Uterus (tissue), 4 donors: ENCODE measurements around the gene SETBP1. TPM values are rescaled to one million over a fixed set of nuclear protein-coding genes. Genes with fewer than 3 reads are reported as not detected.

Source experiments
- DNase-seq, 2 donors: peaks; one replicate each; pipeline ENCODE4 v3.0.0-alpha.2; 2019 to 2020
- H3K27ac ChIP-seq, 2 donors: fragments of 200-600 bp; sonication (generic); 1 replicate in 1 of 2; 2 replicates in 1 of 2; pipeline ENCODE4 v1.5.1; 2016 to 2018
- H3K27me3 ChIP-seq, 2 donors: fragments of 200-600 bp; sonication (generic); one replicate each; pipeline ENCODE4 v1.5.1; 2018 to 2019; ENCODE audit warnings: control low read depth in 1 of 2
- H3K36me3 ChIP-seq, 2 donors: fragments of 200-600 bp; sonication (generic); one replicate each; pipeline ENCODE4 v1.5.1; 2019; ENCODE audit warnings: control low read depth in 1 of 2
- H3K4me1 ChIP-seq, 2 donors: fragments of 200-600 bp; sonication (generic); one replicate each; pipeline ENCODE4 v1.5.1; 2018 to 2019; ENCODE audit warnings: control low read depth in 1 of 2
- H3K4me3 ChIP-seq, 2 donors: fragments of 200-600 bp; sonication (generic); 1 replicate in 1 of 2; 2 replicates in 1 of 2; pipeline ENCODE4 v1.5.1; 2018 to 2019; ENCODE audit warnings: mild to moderate bottlenecking in 1 of 2
- H3K9me3 ChIP-seq, 2 donors: fragments of 200-600 bp; sonication (generic); one replicate each; pipeline ENCODE4 v1.5.1; 2019; ENCODE audit warnings: control low read depth in 1 of 2
- POLR2A ChIP-seq, 2 donors: fragments of 450-650 bp; IDR thresholded peaks; one replicate each; pipeline ENCODE4 v1.6.1; 2016; ENCODE audit warnings: antibody characterized with exemption in 2 of 2, mild to moderate bottlenecking in 1 of 2, moderate library complexity in 1 of 2
- intact Hi-C: fragments of 100-400 bp; cut with DNase I; formaldehyde crosslinking; loops from one replicate; pipeline ENCODE4 v1.15.1; 2023; ENCODE audit warnings: low total_unique reads
- total RNA-seq, 4 donors: library from RNA; depleted of rRNA in 3 of 4; stranded (reverse); fragments of >200 nt in 3 of 4; gene quantifications; one replicate each; pipeline versions ENCODE4 v1.1.0 to v1.2.4, GENCODE V29; 2014 to 2023
- TF ChIP-seq, protein P1 (sequence below), 4 experiments: fragments of 200-600 bp in 2 of 4; fragments of 450-650 bp in 2 of 4; sonication (generic) in 2 of 4; IDR thresholded peaks; one replicate each; pipeline ENCODE4 v1.5.1; 2016 to 2019; ENCODE audit warnings: antibody characterized with exemption in 4 of 4, mild to moderate bottlenecking in 2 of 4, moderate library complexity in 1 of 4
- donor health status: DM: yes; HTN: yes; CAD: no.

The SETBP1 gene
- total RNA-seq, 4 donors from 2014 or later = 16.8 to 74.0 (median 36.9) TPM

DNA sequence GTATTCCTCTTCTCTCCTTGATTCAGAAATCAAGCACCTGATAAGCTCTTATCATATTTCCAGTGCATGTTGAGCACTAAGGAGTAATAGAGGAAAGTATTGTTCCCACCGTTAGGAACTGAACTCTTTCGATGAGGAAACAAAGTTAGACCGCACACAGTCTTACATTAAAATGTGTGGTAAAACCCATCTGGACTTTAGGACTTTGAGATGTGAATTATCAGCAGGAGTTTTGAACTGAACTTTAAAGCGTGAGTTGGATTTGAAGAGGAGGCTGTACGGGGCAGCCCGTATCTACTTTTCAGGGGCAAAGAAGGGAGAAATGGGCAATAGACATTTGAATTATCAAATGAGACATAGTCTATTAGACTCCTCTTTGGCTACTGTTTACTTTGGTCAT is 134.4 kb downstream of the SETBP1 start:
- Histone ChIP-seq H3K27me3 (no peaks in the 10 kb centered on the region), H3K4me1 (peaks cover 4 to 9% of the 10 kb centered on the region in 2 donors), H3K9me3 (no peaks in the 10 kb centered on the region), H3K36me3 (no peaks in the 10 kb centered on the region), H3K4me3 (no peak overlapping the region), H3K27ac (no peak overlapping the region)
- no peak for DNase-seq
- intact Hi-C loops = no loop called here
- TF ChIP-seq POLR2A (IDR thresholded peaks at IDR 0.05) = no peak
- TF ChIP-seq, protein P1, sequence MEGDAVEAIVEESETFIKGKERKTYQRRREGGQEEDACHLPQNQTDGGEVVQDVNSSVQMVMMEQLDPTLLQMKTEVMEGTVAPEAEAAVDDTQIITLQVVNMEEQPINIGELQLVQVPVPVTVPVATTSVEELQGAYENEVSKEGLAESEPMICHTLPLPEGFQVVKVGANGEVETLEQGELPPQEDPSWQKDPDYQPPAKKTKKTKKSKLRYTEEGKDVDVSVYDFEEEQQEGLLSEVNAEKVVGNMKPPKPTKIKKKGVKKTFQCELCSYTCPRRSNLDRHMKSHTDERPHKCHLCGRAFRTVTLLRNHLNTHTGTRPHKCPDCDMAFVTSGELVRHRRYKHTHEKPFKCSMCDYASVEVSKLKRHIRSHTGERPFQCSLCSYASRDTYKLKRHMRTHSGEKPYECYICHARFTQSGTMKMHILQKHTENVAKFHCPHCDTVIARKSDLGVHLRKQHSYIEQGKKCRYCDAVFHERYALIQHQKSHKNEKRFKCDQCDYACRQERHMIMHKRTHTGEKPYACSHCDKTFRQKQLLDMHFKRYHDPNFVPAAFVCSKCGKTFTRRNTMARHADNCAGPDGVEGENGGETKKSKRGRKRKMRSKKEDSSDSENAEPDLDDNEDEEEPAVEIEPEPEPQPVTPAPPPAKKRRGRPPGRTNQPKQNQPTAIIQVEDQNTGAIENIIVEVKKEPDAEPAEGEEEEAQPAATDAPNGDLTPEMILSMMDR (IDR thresholded peaks at IDR 0.05) = no peak

DNA sequence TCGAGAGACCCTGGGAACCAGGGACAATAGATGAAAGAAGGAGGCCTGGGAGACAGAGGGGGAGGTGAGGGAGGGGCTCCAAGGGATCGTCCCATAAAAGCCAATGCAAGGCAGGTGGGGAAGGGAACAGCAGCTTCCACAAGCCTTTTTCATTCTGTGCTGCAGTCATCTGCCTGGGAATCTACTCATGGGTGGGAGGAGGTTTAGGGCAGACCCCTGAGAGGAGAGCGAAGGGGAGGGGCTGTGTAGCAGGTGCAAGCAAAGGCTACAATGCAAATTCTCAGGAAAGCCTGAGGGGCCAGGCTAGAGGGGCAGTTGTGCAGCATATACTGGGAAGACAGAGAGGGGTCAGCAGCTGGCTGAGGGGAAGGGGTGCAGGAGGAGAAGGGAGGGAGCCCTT is 135.4 kb downstream of the SETBP1 start:
- Histone ChIP-seq H3K27ac (peak overlapping the region; percentile 5 to 65), H3K4me1 (peaks cover 4 to 9% of the 10 kb centered on the region in 2 donors), H3K9me3 (no peaks in the 10 kb centered on the region), H3K36me3 (no peaks in the 10 kb centered on the region), H3K4me3 (no peak overlapping the region), H3K27me3 (no peaks in the 10 kb centered on the region)
- no peak for TF ChIP-seq POLR2A (IDR thresholded peaks at IDR 0.05)
- TF ChIP-seq, protein P1 (IDR thresholded peaks at IDR 0.05) = no peak
- DNase-seq = no peak
- intact Hi-C loops = no loop called here

DNA sequence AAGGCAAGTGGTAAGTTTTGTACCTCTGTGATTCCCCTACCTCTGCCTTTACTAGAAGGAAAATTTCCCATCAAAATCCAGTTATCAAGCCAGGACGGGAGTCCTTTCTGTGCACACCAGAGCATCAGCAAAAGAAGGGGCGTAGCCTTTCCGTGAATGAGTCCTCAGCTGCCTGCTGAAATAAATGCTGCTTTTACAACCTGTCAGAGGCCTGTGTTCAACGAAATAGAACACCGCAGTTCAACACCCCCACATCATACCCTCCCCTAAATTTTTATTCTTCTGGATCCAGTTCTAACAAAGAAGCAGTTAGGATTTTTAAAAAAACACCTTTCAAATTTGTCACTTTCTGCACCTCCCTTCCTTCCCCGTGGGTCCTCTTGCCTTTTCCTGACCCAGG is 135.8 kb downstream of the SETBP1 start:
- no peaks in the 10 kb centered on the region for H3K9me3 ChIP-seq
- H3K27ac ChIP-seq = peak overlapping the region; percentile 65 to 72
- DNase-seq = no peak
- H3K27me3 ChIP-seq = no peaks in the 10 kb centered on the region
- no peak overlapping the region for H3K4me3 ChIP-seq
- H3K4me1 ChIP-seq = peaks cover 4 to 9% of the 10 kb centered on the region in 2 donors
- no peaks in the 10 kb centered on the region for H3K36me3 ChIP-seq
- intact Hi-C loops = no loop called here
- TF ChIP-seq POLR2A (IDR thresholded peaks at IDR 0.05) = no peak
- TF ChIP-seq, protein P1 (IDR thresholded peaks at IDR 0.05) = no peak

DNA sequence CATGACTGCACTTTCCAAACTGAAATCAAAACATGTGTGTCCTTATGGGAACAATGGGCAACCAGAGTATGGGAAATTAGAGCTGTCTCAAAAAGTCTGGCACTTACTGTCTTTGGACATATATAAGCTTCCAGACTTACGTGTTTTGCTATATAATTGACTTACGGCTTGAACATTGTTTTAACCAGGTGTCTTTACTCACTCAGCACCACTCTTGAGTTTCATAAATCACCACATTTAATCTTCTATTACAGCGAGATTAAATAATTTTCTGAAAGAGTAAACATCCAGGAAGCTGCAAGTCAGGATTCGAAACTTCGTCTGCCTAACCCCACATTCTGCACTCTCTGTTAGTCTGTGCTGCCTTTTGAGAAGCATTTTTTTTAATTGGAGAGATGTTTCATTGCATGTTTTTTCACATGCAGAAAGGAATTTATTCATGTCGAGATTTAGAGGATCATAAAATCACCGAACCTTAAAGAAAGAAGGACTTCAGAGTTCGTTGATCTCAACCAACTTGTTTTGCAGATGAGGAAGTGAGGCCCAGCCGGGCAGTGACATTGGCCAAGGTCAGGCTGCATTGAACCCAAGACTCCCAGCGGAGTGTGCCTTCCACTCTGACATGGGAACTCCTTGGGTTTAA is 137.3 kb downstream of the SETBP1 start:
- peak overlapping the region; percentile 65 to 72 for H3K27ac ChIP-seq

More for the DNA sequence above, 137.3 kb downstream of the SETBP1 start:
- no peaks in the 10 kb centered on the region for H3K9me3 ChIP-seq
- intact Hi-C loops = no loop called here
- H3K4me3 ChIP-seq = no peak overlapping the region
- no peak for DNase-seq
- H3K36me3 ChIP-seq = no peaks in the 10 kb centered on the region
- H3K27me3 ChIP-seq = no peaks in the 10 kb centered on the region
- peaks cover 5 to 9% of the 10 kb centered on the region in 2 donors for H3K4me1 ChIP-seq
- no peak for TF ChIP-seq POLR2A (IDR thresholded peaks at IDR 0.05)
- TF ChIP-seq, protein P1 (IDR thresholded peaks at IDR 0.05) = no peak
